CD4-positive, alpha-beta memory T cell (primary cell): ENCODE results near the gene GNG13. TPM values are rescaled to one million over a fixed set of nuclear protein-coding genes. Genes with fewer than 3 reads are reported as not detected.
A peak's percentile ranks its signal among the peaks of the same experiment; 100 is the strongest.

Experiments used
- CTCF ChIA-PET: fragments of 350-600 bp; sonication (Branson Sonifier 250); formaldehyde crosslinking; loops from one replicate; lab custom pipeline; 2021; ENCODE audit warnings: inconsistent platforms; ENCODE audit not compliant: partially characterized antibody; lab: Charles Lee
- POLR2A ChIA-PET: fragments of 350-600 bp; sonication (Branson Sonifier 250); formaldehyde crosslinking; loops from one replicate; lab custom pipeline; 2021; ENCODE audit not compliant: partially characterized antibody; lab: Charles Lee
- DNase-seq, 5 donors: peaks; one replicate each; pipeline versions ENCODE4 v3.0.0 to v3.0.0-alpha.2; 2020 to 2022; ENCODE audit warnings: mixed read lengths in 1 of 5
- H3K27ac ChIP-seq: one replicate; pipeline ENCODE4 v1.7.0; 2013; ENCODE audit warnings: low read depth, low read length
- H3K27me3 ChIP-seq: 2 replicates; pipeline ENCODE4 v1.7.0; 2013; ENCODE audit warnings: mild to moderate bottlenecking, low read length, moderate library complexity; ENCODE audit not compliant: insufficient read depth
- H3K36me3 ChIP-seq: 2 replicates; pipeline ENCODE4 v1.7.0; 2013; ENCODE audit warnings: mild to moderate bottlenecking, low read length, moderate library complexity; ENCODE audit not compliant: insufficient read depth
- H3K4me1 ChIP-seq: 2 replicates; pipeline ENCODE4 v1.7.0; 2013; ENCODE audit warnings: mild to moderate bottlenecking, low read length, moderate library complexity; ENCODE audit not compliant: insufficient read depth
- H3K4me3 ChIP-seq, 2 donors: one replicate each; pipeline ENCODE4 v1.7.0; 2013; ENCODE audit warnings: low read length in 2 of 2, mild to moderate bottlenecking in 1 of 2
- H3K9me3 ChIP-seq, 2 donors: one replicate each; pipeline ENCODE4 v1.7.0; 2013; ENCODE audit warnings: low read length in 2 of 2, control low read depth in 1 of 2; ENCODE audit not compliant: control insufficient read depth in 1 of 2
- H3K27ac Mint-ChIP-seq, 7 donors: one replicate each; pipeline ENCODE4 v1.8.0; 2020 to 2021; ENCODE audit warnings: mixed read lengths in 7 of 7, mild to moderate bottlenecking in 6 of 7, inconsistent platforms in 3 of 7, moderate library complexity in 3 of 7
- H3K27me3 Mint-ChIP-seq, 2 donors: one replicate each; pipeline ENCODE4 v1.8.0; 2020 to 2021; ENCODE audit warnings: mixed read lengths in 2 of 2
- H3K36me3 Mint-ChIP-seq, 2 donors: one replicate each; pipeline ENCODE4 v1.8.0; 2020 to 2021; ENCODE audit warnings: mixed read lengths in 2 of 2, inconsistent platforms in 1 of 2, mild to moderate bottlenecking in 1 of 2
- H3K4me1 Mint-ChIP-seq, 4 donors: one replicate each; pipeline ENCODE4 v1.8.0; 2020 to 2021; ENCODE audit warnings: mixed read lengths in 4 of 4, mild to moderate bottlenecking in 1 of 4
- H3K4me3 Mint-ChIP-seq, 8 donors: one replicate each; pipeline ENCODE4 v1.8.0; 2020 to 2021; ENCODE audit warnings: mixed read lengths in 8 of 8, mild to moderate bottlenecking in 7 of 8, moderate library complexity in 6 of 8, inconsistent platforms in 3 of 8
- H3K9me3 Mint-ChIP-seq, 8 donors: one replicate each; pipeline ENCODE4 v1.8.0; 2020 to 2021; ENCODE audit warnings: mixed read lengths in 8 of 8, mild to moderate bottlenecking in 5 of 8, inconsistent platforms in 3 of 8, moderate library complexity in 1 of 8
- intact Hi-C: fragments of 100-400 bp; cut with micrococcal nuclease; formaldehyde crosslinking; loops from one replicate; pipeline ENCODE4 v1.15.1; 2023
- polyA plus RNA-seq, 2 donors: library from polyadenylated mRNA; unstranded; fragments of 300-500 nt; fragmentation: Illumina TruSeq; gene quantifications; one replicate each; pipeline ENCODE4 v1.2.3, GENCODE V29; 2021
- total RNA-seq, 2 experiments: library from RNA; stranded (reverse); gene quantifications; one replicate each; pipeline ENCODE4 v1.2.3, GENCODE V29; 2021

Gene GNG13
- total and polyA plus RNA-seq, 4 experiments from 2014 or later: not detected

DNA sequence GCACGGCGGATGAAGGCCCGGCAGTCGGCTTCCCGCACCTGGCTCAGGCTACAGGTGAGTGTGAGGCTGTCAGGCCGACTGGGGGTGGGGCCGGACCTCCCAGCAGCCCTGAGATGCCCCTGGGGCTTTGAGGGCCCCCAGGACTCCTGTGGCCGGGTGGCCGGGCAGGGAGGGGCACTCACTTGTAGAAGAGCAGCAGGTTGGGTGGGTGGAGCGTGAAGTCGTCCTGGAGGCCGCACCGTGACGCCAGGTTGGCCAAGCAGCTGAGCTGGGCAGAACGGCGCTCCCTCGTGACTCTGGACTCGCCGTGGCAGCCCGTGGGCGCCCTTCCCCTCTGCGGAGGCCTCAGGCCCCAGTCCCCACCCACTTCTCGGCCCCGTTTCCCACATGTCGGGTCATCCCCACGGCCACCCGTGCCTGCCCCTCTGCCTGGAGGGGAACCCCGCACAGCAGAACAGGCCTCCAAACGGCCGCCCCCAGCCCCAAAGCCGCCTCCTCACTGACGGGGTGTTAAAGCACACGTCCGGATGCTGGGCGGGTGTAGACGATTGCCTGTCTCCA is 25.2 kb downstream of the GNG13 start:
- no peaks in the 10 kb centered on the region for H3K27me3 ChIP-seq
- Mint-ChIP-seq H3K9me3 (no peaks in the 10 kb centered on the region), H3K27me3 (peaks cover 2 to 3% of the 10 kb centered on the region in 2 donors), H3K27ac (no peak overlapping the region), H3K4me1 (no peaks in the 10 kb centered on the region), H3K36me3 (no peaks in the 10 kb centered on the region), H3K4me3 (no peak overlapping the region)
- H3K4me1 ChIP-seq: no peaks in the 10 kb centered on the region
- no peak overlapping the region for H3K4me3 ChIP-seq
- H3K36me3 ChIP-seq: no peaks in the 10 kb centered on the region
- no peak overlapping the region for H3K27ac ChIP-seq
- DNase-seq: peak in 1 of 5 donors; percentile 16
- ChIA-PET POLR2A (no interaction called here), CTCF (no interaction called here)
- intact Hi-C loops: no loop called here
- no peaks in the 10 kb centered on the region for H3K9me3 ChIP-seq

DNA sequence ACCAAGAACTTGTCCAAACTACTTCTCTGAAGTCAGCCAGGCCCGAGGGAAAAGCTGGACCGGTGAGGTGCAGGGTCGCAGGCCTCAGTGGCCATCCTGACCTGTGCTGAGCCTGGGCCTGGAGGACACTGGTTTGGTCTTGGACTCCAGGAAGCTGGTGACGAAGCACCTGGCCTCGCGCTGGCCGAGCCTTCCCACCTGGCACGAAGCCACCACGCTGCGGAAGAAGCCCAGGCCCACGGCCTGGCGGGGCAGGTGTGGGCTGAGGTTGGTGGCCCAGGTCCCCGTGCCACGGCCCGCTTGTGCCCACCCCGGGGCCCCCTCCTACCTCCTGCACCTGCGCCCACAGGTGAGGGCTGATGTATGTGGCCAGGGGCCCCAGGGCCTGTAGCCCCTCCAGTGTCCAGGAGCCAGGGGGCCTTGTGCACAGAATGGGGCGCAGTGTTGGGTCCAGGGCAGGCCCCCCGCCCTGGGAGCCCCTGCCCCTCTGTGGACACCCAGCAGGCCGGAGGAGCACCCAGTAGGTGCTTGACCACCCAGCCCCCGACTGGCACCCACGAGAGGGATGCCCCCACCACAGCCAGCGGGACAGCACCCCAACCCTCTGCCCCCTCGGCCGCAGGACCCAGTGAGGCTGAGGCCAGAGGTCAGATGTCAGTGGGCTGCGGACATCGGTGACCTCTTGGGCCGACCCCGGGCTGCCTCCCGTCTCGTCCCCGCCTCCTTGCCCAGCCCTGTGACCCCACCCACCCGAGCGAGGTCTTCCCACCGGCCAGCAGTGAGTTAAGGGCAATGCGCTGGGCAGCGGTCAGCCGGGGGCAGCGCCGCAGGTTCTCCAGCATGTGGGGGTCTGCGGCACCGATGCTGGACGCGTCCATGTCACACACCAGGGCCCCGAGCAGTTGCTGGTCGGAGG is 26.2 kb downstream of the GNG13 start:
- Mint-ChIP-seq H3K9me3 (no peaks in the 10 kb centered on the region), H3K27me3 (peaks cover 0 to 3% of the 10 kb centered on the region in 2 donors), H3K4me1 (no peaks in the 10 kb centered on the region), H3K27ac (no peak overlapping the region), H3K4me3 (no peak overlapping the region), H3K36me3 (no peaks in the 10 kb centered on the region)
- Histone ChIP-seq H3K27ac (no peak overlapping the region), H3K27me3 (no peaks in the 10 kb centered on the region), H3K9me3 (no peaks in the 10 kb centered on the region), H3K4me1 (no peaks in the 10 kb centered on the region), H3K36me3 (no peaks in the 10 kb centered on the region), H3K4me3 (no peak overlapping the region)
- intact Hi-C loops: no loop called here
- POLR2A ChIA-PET: interaction anchor here (0.6 kb wide), 1 partner anchor 54 kb away, joined by 3 read pairs; no protein-coding TSS in a partner anchor
- CTCF ChIA-PET: no interaction called here
- peak in 1 of 5 donors; percentile 21 for DNase-seq

DNA sequence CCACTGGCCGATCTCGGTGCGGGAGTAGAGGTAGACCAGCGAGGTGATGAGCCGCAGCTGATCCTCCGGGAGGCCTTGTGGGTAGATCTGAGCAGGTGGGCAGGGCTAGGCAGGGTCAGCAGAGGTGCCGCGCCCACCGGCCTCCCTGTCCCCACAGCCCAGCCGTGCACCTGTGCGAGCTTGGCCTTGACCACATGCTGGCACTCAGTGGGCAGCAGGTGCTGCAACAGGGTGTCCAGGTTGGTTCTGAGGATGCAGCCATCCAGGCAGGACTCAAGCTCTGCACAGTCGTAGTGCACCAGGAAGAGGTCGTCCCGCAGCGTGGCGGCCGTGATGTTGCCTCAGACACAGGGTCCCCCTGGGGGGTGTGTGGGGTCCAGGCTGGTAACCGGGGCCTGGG is 27.6 kb downstream of the GNG13 start:
- Histone ChIP-seq H3K4me1 (no peaks in the 10 kb centered on the region), H3K27me3 (no peaks in the 10 kb centered on the region), H3K36me3 (no peaks in the 10 kb centered on the region), H3K4me3 (no peak overlapping the region), H3K9me3 (no peaks in the 10 kb centered on the region), H3K27ac (no peak overlapping the region)
- ChIA-PET CTCF (no interaction called here), POLR2A (no interaction called here)
- H3K27ac Mint-ChIP-seq: peak overlapping the region in 1 of 7 donors; percentile 77
- no peak overlapping the region for H3K4me3 Mint-ChIP-seq
- intact Hi-C loops: no loop called here
- H3K27me3 Mint-ChIP-seq: peaks cover 0 to 3% of the 10 kb centered on the region in 2 donors
- no peak for DNase-seq
- H3K9me3 Mint-ChIP-seq: no peaks in the 10 kb centered on the region
- H3K4me1 Mint-ChIP-seq: no peaks in the 10 kb centered on the region
- H3K36me3 Mint-ChIP-seq: no peaks in the 10 kb centered on the region

DNA sequence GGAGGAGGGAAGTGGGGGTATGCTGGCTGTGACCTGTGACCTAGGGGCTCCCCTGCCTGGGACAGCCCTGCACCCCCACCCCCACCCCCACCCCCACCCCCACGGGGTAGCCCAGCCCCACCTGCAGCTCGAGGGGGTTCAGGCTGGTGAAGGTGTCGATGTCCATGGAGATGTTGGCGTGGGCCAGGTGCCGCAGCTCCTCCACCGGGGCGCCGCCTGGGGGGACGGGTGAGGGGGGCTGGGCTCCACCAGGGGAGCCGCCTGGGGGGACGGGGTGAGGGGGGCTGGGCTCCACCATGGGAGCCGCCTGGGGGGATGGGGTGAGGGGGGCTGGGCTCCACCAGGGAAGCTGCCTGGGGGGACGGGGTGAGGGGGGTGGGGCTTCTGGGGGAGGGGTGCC is 30.1 kb downstream of the GNG13 start:
- ChIA-PET POLR2A (no interaction called here), CTCF (interaction anchor here (0.9 kb wide), 1 partner anchor 14 kb away, joined by 3 read pairs; no protein-coding TSS in a partner anchor)
- no peaks in the 10 kb centered on the region for H3K4me1 ChIP-seq
- Mint-ChIP-seq H3K27ac (no peak overlapping the region), H3K4me3 (no peak overlapping the region), H3K9me3 (no peaks in the 10 kb centered on the region), H3K36me3 (no peaks in the 10 kb centered on the region), H3K27me3 (no peaks in the 10 kb centered on the region), H3K4me1 (no peaks in the 10 kb centered on the region)
- no peak overlapping the region for H3K27ac ChIP-seq
- DNase-seq: no peak
- no peak overlapping the region for H3K4me3 ChIP-seq
- H3K36me3 ChIP-seq: no peaks in the 10 kb centered on the region
- intact Hi-C loops: no loop called here
- H3K9me3 ChIP-seq: no peaks in the 10 kb centered on the region
- no peaks in the 10 kb centered on the region for H3K27me3 ChIP-seq

DNA sequence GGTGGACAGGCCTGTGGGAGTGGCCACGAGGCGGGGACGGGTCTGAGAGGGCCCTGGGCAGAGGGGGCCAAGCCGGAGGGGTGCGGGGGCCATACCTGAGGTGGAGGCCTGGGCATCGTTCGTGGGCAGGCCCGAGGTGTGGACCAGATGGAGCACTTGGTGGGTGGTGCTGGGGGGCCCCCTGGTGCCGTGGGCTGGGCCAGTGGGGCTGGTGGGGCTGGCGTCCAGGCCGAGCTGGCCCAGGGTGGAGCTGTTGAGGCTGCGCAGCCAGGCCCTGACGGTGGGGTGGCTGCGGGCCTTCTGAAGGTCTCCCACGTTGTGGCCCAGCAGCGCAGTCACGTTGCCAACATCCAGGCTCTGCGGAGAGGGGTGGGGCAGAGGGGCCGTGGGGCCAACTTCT is 30.6 kb downstream of the GNG13 start:
- Histone ChIP-seq H3K9me3 (no peaks in the 10 kb centered on the region), H3K4me1 (no peaks in the 10 kb centered on the region), H3K4me3 (no peak overlapping the region), H3K27me3 (no peaks in the 10 kb centered on the region), H3K36me3 (no peaks in the 10 kb centered on the region), H3K27ac (no peak overlapping the region)
- POLR2A ChIA-PET: no interaction called here
- CTCF ChIA-PET: no interaction called here
- no peaks in the 10 kb centered on the region for H3K9me3 Mint-ChIP-seq
- no peak overlapping the region for H3K4me3 Mint-ChIP-seq
- H3K27me3 Mint-ChIP-seq: no peaks in the 10 kb centered on the region
- no peaks in the 10 kb centered on the region for H3K4me1 Mint-ChIP-seq
- H3K27ac Mint-ChIP-seq: no peak overlapping the region
- H3K36me3 Mint-ChIP-seq: no peaks in the 10 kb centered on the region
- no peak for DNase-seq
- intact Hi-C loops: no loop called here

DNA sequence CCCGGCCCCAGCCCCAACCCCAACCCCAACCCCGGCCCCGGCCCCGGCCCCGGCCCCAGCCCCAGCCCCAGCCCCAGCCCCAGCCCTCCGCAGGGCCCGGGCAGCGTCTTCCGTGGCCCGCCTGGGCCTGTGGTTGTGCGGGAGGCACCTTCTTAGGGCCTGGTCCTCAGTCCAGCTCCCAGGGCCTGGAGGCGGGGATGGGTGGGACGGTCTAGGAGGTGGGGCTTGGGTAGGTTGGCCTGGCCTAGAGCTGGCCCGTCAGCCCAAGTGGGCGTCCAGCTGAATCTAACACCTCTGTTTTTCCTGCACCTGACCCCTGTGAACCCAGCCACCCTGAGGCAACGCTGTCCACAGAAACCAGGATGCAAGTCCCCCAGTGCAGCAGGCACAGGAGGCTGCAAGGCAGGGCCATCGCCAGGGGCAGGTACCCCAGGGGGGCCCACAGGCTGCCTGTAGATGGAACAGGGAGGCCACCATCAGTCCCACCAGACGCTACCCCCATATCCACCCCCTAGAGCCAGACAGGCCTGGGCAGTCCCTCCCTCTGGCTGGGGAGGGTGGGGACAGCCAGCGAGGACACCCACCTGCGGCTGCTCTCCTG is 31.2 kb downstream of the GNG13 start:
- POLR2A ChIA-PET: no interaction called here
- Mint-ChIP-seq H3K4me3 (no peak overlapping the region), H3K36me3 (no peaks in the 10 kb centered on the region), H3K27me3 (no peaks in the 10 kb centered on the region), H3K9me3 (no peaks in the 10 kb centered on the region), H3K27ac (no peak overlapping the region), H3K4me1 (no peaks in the 10 kb centered on the region)
- Histone ChIP-seq H3K4me3 (no peak overlapping the region), H3K27me3 (no peaks in the 10 kb centered on the region), H3K36me3 (no peaks in the 10 kb centered on the region), H3K27ac (no peak overlapping the region), H3K4me1 (no peaks in the 10 kb centered on the region), H3K9me3 (no peaks in the 10 kb centered on the region)
- no peak for DNase-seq
- CTCF ChIA-PET: no interaction called here
- intact Hi-C loops: no loop called here

DNA sequence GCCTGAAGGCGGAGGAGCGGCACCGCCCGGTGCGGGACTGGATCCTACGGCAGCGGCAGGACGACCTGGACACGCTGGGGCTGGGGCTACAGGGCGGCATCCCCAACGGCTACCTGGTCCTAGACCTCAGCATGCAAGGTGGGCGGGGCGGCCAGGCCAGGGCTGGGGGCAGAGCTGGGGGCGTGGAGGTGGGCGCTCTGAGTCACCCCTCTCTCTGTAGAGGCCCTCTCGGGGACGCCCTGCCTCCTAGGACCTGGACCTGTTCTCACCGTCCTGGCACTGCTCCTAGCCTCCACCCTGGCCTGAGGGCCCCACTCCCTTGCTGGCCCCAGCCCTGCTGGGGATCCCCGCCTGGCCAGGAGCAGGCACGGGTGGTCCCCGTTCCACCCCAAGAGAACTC is 32.1 kb downstream of the GNG13 start:
- H3K27me3 ChIP-seq: no peaks in the 10 kb centered on the region
- no peak overlapping the region for H3K4me3 ChIP-seq
- H3K36me3 ChIP-seq: no peaks in the 10 kb centered on the region
- H3K9me3 Mint-ChIP-seq: no peaks in the 10 kb centered on the region
- no peaks in the 10 kb centered on the region for H3K9me3 ChIP-seq
- intact Hi-C loops: no loop called here
- DNase-seq: no peak
- H3K27me3 Mint-ChIP-seq: no peaks in the 10 kb centered on the region
- H3K36me3 Mint-ChIP-seq: no peaks in the 10 kb centered on the region
- CTCF ChIA-PET: interaction anchor here (0.7 kb wide), 1 partner anchor 25 kb away, joined by 3 read pairs; no protein-coding TSS in a partner anchor
- H3K4me3 Mint-ChIP-seq: no peak overlapping the region
- H3K27ac Mint-ChIP-seq: no peak overlapping the region
- no peak overlapping the region for H3K27ac ChIP-seq
- H3K4me1 ChIP-seq: no peaks in the 10 kb centered on the region
- no peaks in the 10 kb centered on the region for H3K4me1 Mint-ChIP-seq
- POLR2A ChIA-PET: no interaction called here
